ENCODE data around the gene OTUB1. TPM values are rescaled to one million over a fixed set of nuclear protein-coding genes. Genes with fewer than 3 reads are reported as not detected.
A peak's percentile ranks its signal among the peaks of the same experiment; 100 is the strongest.

OTUB1 gene
- total RNA-seq, 3 donors from 2014 or later (not counting 1 experiment from before 2014, with no cell fraction given), result 73.6 to 88.9 (median 82.4) TPM

- Mint-ChIP-seq H3K4me1 (peaks cover 13 to 37% of the 10 kb centered on the region in 2 donors), H3K36me3 (no peaks in the 10 kb centered on the region), H3K27ac (peak overlapping the region in 1 of 2 donors; percentile 69), H3K4me3 (no peak overlapping the region), H3K9me3 (peaks cover 0 to 5% of the 10 kb centered on the region in 2 donors), H3K27me3 (ENCODE audit: low read depth in 2 of 2) (peaks cover 16 to 22% of the 10 kb centered on the region in 2 donors)
- H3K4me1 ChIP-seq (ENCODE audit: control insufficient read depth, insufficient read depth, low read length), result peaks cover 14% of the 10 kb centered on the region
- intact Hi-C loops (cut with micrococcal nuclease), result no loop called here
- ATAC-seq (no peak), DNase-seq (no peak)
- no peak for TF ChIP-seq CTCF (IDR thresholded peaks at IDR 0.05)
- H3K27me3 ChIP-seq (ENCODE audit: control insufficient read depth, insufficient read depth, low read length), result peaks cover 9% of the 10 kb centered on the region
- WGBS (ENCODE audit: insufficient coverage), result 78% methylated on average over 2 of the region's 2 CpGs
- H3K9me3 ChIP-seq (ENCODE audit: control insufficient read depth, insufficient read depth, low read length), result peaks cover 3% of the 10 kb centered on the region
- H3K36me3 ChIP-seq (ENCODE audit: control insufficient read depth, insufficient read depth, low read length), result no peaks in the 10 kb centered on the region
- no peak overlapping the region for H3K27ac ChIP-seq (ENCODE audit: low read length)
- no peak overlapping the region for H3K4me3 ChIP-seq (ENCODE audit: low read length)
These were observed 24.5 kb downstream of the OTUB1 start for GRCh38 chr11:64010783-64011182.

GRCh38 chr11:64011371-64011770, 25.1 kb downstream of the OTUB1 start:
- Mint-ChIP-seq H3K9me3 (peaks cover 0 to 5% of the 10 kb centered on the region in 2 donors), H3K27ac (no peak overlapping the region), H3K4me3 (no peak overlapping the region), H3K27me3 (ENCODE audit: low read depth in 2 of 2) (peaks cover 16 to 19% of the 10 kb centered on the region in 2 donors), H3K4me1 (peaks cover 13 to 37% of the 10 kb centered on the region in 2 donors), H3K36me3 (no peaks in the 10 kb centered on the region)
- Histone ChIP-seq H3K27me3 (ENCODE audit: control insufficient read depth, insufficient read depth, low read length) (peaks cover 9% of the 10 kb centered on the region), H3K36me3 (ENCODE audit: control insufficient read depth, insufficient read depth, low read length) (no peaks in the 10 kb centered on the region), H3K4me3 (ENCODE audit: low read length) (no peak overlapping the region), H3K27ac (ENCODE audit: low read length) (no peak overlapping the region), H3K9me3 (ENCODE audit: control insufficient read depth, insufficient read depth, low read length) (peaks cover 3% of the 10 kb centered on the region), H3K4me1 (ENCODE audit: control insufficient read depth, insufficient read depth, low read length) (peaks cover 14% of the 10 kb centered on the region)
- ATAC-seq, result no peak
- no peak for DNase-seq
- intact Hi-C loops (cut with micrococcal nuclease), result no loop called here
- TF ChIP-seq CTCF (IDR thresholded peaks at IDR 0.05), result no peak
- 98% methylated on average over 8 of the region's 8 CpGs for WGBS (ENCODE audit: insufficient coverage)

GRCh38 chr11:64013141-64013896, 27.1 kb downstream of the OTUB1 start:
- H3K36me3 Mint-ChIP-seq, result no peaks in the 10 kb centered on the region
- intact Hi-C loops (cut with micrococcal nuclease), result no loop called here
- peaks cover 0 to under 1% of the 10 kb centered on the region in 2 donors for H3K27me3 Mint-ChIP-seq (ENCODE audit: low read depth in 2 of 2)
- no peaks in the 10 kb centered on the region for H3K27me3 ChIP-seq (ENCODE audit: control insufficient read depth, insufficient read depth, low read length)
- peaks cover 3% of the 10 kb centered on the region for H3K9me3 ChIP-seq (ENCODE audit: control insufficient read depth, insufficient read depth, low read length)
- peaks cover 0 to 5% of the 10 kb centered on the region in 2 donors for H3K9me3 Mint-ChIP-seq
- H3K4me3 ChIP-seq (ENCODE audit: low read length), result no peak overlapping the region
- no peak for ATAC-seq
- no peak overlapping the region for H3K27ac ChIP-seq (ENCODE audit: low read length)
- H3K4me3 Mint-ChIP-seq, result no peak overlapping the region
- H3K4me1 ChIP-seq (ENCODE audit: control insufficient read depth, insufficient read depth, low read length), result no peaks in the 10 kb centered on the region
- TF ChIP-seq CTCF (IDR thresholded peaks at IDR 0.05), result no peak
- no peaks in the 10 kb centered on the region for H3K36me3 ChIP-seq (ENCODE audit: control insufficient read depth, insufficient read depth, low read length)
- H3K4me1 Mint-ChIP-seq, result peaks cover 0 to 18% of the 10 kb centered on the region in 2 donors
- no peak overlapping the region for H3K27ac Mint-ChIP-seq
- 92% methylated on average over 16 of the region's 16 CpGs for WGBS (ENCODE audit: insufficient coverage)
- DNase-seq, result no peak

Measured in natural killer cell (primary cell).